Panc1 (cell line): Measurements from ENCODE around the gene METTL24.

Experiments
- SIN3A ChIP-seq: IDR thresholded peaks from 2 replicates; pipeline ENCODE4 v1.6.1; 2012; ENCODE audit warnings: low read depth, mild to moderate bottlenecking, low read length, moderate library complexity, borderline replicate concordance; ENCODE audit not compliant: insufficient read depth
- TCF7L2 ChIP-seq: IDR thresholded peaks from 2 replicates; pipeline ENCODE4 v1.6.1; 2011; ENCODE audit warnings: mild to moderate bottlenecking, low read depth, low read length, inconsistent platforms
- TF ChIP-seq, protein P1 (sequence below): fragments of 450-650 bp; IDR thresholded peaks from 2 replicates; pipeline ENCODE4 v1.5.1; 2017; ENCODE audit warnings: mild to moderate bottlenecking
- TF ChIP-seq, protein P2 (sequence below), 2 experiments: IDR thresholded peaks; 2 replicates each; pipeline ENCODE4 v1.6.1; 2011 to 2012; ENCODE audit warnings: low read depth in 2 of 2, control low read depth in 1 of 2, low read length in 1 of 2, mild to moderate bottlenecking in 1 of 2, moderate library complexity in 1 of 2; ENCODE audit not compliant: insufficient read depth in 1 of 2

DNA sequence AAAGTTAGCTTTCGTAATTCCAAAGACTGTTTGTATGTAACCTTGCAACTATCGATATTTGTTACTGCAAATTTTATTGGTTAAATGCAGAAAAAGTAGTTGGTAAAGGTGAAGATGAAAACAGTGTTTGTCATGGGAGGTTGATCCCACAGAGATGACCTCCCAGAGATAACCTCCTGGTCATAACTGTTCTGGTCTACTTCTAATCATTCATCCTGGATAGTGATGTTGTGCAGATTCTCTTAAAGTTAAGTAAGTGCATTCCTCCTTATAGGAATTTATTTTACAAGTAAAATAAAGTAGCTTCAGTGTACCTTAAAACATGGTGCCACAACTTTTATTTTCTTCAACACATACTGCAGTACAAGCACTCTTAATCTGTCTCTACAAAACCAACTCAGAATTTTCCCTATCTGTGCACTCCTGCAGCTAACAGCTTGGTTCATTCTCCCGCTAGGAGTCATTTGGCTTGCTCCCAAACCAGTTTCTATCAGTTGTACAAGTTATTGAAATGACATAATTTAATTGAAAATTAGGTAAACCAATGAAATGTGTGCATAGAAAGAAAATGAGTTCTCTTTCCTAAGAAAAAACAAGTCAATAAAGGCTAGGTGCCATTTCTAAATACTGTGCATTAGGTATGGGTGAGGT, 19.2 kb downstream of the METTL24 start:
- TF ChIP-seq, protein P1, sequence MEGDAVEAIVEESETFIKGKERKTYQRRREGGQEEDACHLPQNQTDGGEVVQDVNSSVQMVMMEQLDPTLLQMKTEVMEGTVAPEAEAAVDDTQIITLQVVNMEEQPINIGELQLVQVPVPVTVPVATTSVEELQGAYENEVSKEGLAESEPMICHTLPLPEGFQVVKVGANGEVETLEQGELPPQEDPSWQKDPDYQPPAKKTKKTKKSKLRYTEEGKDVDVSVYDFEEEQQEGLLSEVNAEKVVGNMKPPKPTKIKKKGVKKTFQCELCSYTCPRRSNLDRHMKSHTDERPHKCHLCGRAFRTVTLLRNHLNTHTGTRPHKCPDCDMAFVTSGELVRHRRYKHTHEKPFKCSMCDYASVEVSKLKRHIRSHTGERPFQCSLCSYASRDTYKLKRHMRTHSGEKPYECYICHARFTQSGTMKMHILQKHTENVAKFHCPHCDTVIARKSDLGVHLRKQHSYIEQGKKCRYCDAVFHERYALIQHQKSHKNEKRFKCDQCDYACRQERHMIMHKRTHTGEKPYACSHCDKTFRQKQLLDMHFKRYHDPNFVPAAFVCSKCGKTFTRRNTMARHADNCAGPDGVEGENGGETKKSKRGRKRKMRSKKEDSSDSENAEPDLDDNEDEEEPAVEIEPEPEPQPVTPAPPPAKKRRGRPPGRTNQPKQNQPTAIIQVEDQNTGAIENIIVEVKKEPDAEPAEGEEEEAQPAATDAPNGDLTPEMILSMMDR, result no peak
- TF ChIP-seq TCF7L2 (no peak), SIN3A (no peak)
- TF ChIP-seq, protein P2, sequence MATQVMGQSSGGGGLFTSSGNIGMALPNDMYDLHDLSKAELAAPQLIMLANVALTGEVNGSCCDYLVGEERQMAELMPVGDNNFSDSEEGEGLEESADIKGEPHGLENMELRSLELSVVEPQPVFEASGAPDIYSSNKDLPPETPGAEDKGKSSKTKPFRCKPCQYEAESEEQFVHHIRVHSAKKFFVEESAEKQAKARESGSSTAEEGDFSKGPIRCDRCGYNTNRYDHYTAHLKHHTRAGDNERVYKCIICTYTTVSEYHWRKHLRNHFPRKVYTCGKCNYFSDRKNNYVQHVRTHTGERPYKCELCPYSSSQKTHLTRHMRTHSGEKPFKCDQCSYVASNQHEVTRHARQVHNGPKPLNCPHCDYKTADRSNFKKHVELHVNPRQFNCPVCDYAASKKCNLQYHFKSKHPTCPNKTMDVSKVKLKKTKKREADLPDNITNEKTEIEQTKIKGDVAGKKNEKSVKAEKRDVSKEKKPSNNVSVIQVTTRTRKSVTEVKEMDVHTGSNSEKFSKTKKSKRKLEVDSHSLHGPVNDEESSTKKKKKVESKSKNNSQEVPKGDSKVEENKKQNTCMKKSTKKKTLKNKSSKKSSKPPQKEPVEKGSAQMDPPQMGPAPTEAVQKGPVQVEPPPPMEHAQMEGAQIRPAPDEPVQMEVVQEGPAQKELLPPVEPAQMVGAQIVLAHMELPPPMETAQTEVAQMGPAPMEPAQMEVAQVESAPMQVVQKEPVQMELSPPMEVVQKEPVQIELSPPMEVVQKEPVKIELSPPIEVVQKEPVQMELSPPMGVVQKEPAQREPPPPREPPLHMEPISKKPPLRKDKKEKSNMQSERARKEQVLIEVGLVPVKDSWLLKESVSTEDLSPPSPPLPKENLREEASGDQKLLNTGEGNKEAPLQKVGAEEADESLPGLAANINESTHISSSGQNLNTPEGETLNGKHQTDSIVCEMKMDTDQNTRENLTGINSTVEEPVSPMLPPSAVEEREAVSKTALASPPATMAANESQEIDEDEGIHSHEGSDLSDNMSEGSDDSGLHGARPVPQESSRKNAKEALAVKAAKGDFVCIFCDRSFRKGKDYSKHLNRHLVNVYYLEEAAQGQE (IDR thresholded peaks at IDR 0.05; ENCODE audit: insufficient read depth in 1 of 2, low read depth in 2 of 2, low read length in 1 of 2), result no peak
